Fibroblast of mammary gland (primary cell): ENCODE data around the gene PLEKHA5.

Experiments
- DNase-seq: peaks from one replicate; pipeline ENCODE4 v3.0.0-alpha.2; 2010; ENCODE audit warnings: low read depth
- H3K4me3 ChIP-seq: 2 replicates; pipeline ENCODE4 v1.5.1; 2011; ENCODE audit warnings: low read depth, mild to moderate bottlenecking, low read length, moderate library complexity; ENCODE audit not compliant: control insufficient read depth
- TF ChIP-seq, protein P1 (sequence below): conservative IDR thresholded peaks from 2 replicates; pipeline ENCODE4 v1.5.1; 2011; ENCODE audit warnings: low read depth, low read length, inconsistent platforms; ENCODE audit not compliant: control insufficient read depth, insufficient read depth

PLEKHA5 gene

GRCh38 chr12:19287302-19287701, 157.8 kb downstream of the PLEKHA5 start:
- peak; percentile 16 for DNase-seq
- TF ChIP-seq, protein P1, sequence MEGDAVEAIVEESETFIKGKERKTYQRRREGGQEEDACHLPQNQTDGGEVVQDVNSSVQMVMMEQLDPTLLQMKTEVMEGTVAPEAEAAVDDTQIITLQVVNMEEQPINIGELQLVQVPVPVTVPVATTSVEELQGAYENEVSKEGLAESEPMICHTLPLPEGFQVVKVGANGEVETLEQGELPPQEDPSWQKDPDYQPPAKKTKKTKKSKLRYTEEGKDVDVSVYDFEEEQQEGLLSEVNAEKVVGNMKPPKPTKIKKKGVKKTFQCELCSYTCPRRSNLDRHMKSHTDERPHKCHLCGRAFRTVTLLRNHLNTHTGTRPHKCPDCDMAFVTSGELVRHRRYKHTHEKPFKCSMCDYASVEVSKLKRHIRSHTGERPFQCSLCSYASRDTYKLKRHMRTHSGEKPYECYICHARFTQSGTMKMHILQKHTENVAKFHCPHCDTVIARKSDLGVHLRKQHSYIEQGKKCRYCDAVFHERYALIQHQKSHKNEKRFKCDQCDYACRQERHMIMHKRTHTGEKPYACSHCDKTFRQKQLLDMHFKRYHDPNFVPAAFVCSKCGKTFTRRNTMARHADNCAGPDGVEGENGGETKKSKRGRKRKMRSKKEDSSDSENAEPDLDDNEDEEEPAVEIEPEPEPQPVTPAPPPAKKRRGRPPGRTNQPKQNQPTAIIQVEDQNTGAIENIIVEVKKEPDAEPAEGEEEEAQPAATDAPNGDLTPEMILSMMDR = no peak
- no peak overlapping the region for H3K4me3 ChIP-seq

DNA sequence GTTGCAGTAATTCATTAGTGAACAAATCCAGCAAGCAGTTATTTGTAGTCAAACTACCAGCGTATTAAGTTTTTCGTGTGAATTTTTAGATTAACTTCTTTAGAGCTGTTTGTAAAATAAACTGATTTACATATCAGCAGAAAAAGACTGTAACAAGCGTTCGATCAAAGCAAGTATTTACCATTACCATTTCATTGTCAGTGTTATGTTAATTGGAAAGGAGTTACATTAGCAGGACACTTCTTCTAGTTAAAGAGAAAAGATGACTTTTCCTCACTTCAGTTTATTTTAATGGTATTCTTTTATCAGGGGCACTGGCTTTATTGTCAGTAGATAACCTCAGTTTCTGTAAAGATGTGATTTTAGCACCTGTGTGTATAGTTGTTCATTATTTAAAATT, 158.6 kb downstream of the PLEKHA5 start:
- TF ChIP-seq, protein P1 = no peak
- H3K4me3 ChIP-seq = no peak overlapping the region
- DNase-seq = no peak

DNA sequence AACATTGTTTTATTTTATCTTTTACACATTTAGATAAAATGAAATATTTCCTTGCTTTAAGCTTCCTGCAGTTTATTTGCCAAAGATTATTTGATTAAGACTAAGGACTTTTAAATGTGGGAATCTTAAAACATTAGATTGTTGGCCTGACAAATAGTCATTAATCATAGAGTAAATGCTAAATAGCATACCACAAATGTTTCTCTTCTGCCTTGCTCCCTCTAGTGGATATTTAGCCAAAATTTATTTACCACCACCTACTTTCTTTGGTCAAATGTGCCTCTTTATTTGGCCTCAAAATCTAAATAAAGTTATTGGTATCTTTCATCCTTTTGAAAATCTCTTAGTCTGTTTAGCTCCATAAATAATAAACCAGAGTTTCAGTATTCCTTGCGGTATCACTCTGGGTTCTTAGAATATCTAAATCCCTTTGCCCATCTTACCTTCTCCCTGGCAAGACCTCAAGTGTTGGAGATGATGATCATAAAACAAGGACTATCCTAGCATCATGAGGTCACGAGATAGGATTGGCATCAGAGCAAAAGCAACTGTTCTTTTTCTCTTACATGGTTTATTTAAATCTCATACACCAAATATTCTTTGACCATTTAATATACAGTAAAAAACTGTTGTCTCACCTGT, 159.2 kb downstream of the PLEKHA5 start:
- H3K4me3 ChIP-seq = no peak overlapping the region
- peak; percentile 51 for DNase-seq
- TF ChIP-seq, protein P1 = peak; percentile 66

DNA sequence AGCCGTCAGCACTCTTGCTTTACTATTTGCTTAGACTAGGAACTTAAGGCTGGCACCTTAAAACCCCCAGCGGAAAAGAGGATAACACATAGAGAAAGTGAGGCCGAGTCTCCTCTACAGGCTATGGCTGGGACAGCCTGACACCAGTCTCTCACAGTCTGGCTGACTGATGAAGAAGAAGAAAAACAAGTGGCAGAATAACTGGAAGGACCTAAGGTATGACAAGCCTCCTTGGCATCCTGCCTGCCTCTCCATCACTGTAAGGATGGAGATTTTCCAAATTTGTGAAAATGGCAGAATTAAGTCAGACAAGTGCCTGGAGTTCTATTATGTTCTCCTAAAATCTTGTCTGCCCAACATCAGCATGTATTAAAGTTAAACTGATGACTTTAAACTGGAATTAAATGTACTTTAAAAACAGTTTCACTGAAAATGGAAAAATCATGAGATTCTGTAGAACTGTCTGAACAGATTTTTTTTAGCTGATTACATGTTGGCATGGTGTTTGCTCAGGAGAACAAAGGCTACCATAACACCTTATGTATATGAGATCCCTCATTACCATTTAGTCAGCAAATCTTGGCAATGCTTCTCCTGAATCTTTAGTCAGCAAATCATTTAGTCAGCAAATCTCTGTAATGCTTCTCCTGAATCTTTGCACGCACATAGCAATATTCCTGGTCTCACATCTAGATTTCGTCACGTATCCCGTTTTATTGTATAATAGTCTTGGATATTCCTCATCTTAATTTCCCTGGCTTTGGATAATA, 169.5 kb downstream of the PLEKHA5 start:
- DNase-seq = peak; percentile 26
- H3K4me3 ChIP-seq = no peak overlapping the region
- TF ChIP-seq, protein P1 = no peak

DNA sequence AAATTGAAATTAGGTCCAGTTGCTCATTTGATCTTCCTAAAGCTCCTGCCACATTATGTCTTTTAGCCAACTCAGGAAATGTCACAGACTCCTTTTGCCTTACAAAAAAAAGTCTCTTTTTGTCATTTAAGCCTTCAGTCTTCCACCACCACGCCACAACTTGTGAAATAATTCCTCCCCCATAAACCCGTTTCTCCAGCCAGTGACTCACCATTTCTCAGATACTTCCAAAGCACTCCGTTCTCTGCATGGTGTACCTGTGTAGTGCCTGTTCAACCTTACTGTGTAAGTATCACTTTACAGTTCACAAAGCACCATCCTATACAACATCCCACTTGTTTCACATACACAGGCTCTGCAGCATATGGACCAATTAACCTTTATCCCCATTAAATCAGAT, 170.2 kb downstream of the PLEKHA5 start:
- DNase-seq = peak; percentile 40
- H3K4me3 ChIP-seq = no peak overlapping the region
- TF ChIP-seq, protein P1 = no peak

DNA sequence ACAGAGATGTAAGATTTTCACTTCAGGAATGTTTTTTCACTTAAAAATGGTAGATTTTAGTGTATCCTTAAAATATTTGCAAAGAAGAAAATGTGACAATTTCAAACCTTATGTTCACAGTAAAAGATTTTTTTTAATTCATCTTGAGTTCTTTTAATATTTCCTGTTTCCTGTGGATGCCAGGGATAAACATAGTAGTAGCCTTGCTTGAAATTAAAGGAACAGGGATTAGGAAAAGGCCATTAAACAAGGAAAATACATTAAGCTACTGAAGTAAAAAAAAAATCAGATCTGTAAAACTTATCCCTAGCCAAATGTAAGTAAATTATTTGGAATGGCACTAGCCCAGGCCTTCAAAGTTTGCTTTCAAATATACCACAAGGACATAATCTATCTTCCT, 171.7 kb downstream of the PLEKHA5 start:
- TF ChIP-seq, protein P1 = no peak
- DNase-seq = no peak
- H3K4me3 ChIP-seq = no peak overlapping the region
